ENCODE data around the gene NSMCE1. TPM values are rescaled to one million over a fixed set of nuclear protein-coding genes. Genes with fewer than 3 reads are reported as not detected.

Gene NSMCE1
- total RNA-seq, 1 donor from 2014 or later: 49.2 TPM

DNA sequence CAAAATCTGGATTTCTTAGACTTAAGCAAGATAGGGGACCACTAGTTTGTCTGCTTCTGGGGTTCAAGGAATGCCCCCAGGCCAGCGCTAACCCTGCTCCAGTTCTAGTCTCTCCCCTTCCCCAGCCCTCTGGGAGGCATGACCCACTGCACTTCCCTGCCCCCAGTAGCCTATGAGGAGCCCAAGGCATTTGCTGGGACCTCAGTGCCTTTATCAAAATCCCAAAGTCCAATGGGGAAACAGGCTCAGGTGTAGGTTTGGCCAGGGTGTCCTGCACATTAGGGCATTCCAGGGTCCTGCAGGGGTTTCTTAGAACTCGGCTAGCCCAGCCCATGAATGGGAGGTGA is 46.4 kb upstream of the NSMCE1 start:
- Histone ChIP-seq H3K27me3 (no peaks in the 10 kb centered on the region), H3K27ac (peak overlapping the region; percentile 99), H3K4me1 (peaks cover 58% of the 10 kb centered on the region), H3K4me3 (peak overlapping the region; percentile 98), H3K9me3 (no peaks in the 10 kb centered on the region), H3K36me3 (peaks cover 6% of the 10 kb centered on the region)
- TF ChIP-seq CTCF (IDR thresholded peaks at IDR 0.05): no peak
- no peak for DNase-seq
- intact Hi-C loops (cut with DNase I): no loop called here
- ATAC-seq: no peak

DNA sequence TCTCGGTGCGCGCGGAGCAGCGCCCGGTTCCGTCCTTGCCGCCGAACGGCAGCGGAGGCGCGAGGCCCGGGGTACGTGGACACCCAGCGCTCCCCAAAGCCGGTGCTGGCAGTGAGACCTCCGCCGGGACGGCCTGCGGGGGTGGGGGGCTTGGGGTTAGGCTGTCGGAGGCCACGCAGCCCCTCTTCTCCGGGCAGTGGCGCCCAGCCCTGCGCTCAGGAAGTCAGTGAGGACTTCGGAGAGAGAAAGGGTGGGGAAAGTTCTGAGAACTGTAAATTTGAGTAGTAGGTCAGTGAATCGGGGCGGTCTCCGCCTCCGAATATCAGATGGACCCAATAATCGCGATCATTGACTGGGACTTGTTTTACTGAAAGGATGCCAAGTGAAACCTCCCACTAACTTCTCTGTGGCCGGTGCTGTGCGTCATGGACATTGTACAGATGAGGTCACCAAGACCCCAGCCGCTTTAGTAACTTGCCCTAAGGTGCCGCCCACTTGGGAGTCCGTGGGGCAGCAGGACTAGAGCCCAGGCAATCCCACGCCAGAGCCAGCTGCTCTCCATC is 45.7 kb upstream of the NSMCE1 start:
- peak overlapping the region; percentile 98 for H3K4me3 ChIP-seq
- DNase-seq (peak; percentile 77), ATAC-seq (peak; percentile 18)
- peaks cover 51% of the 10 kb centered on the region for H3K4me1 ChIP-seq
- peaks cover 2% of the 10 kb centered on the region for H3K36me3 ChIP-seq
- peak overlapping the region; percentile 99 for H3K27ac ChIP-seq
- no peak for TF ChIP-seq CTCF (IDR thresholded peaks at IDR 0.05)
- intact Hi-C loops (cut with DNase I): no loop called here
- no peaks in the 10 kb centered on the region for H3K27me3 ChIP-seq
- H3K9me3 ChIP-seq: no peaks in the 10 kb centered on the region

DNA sequence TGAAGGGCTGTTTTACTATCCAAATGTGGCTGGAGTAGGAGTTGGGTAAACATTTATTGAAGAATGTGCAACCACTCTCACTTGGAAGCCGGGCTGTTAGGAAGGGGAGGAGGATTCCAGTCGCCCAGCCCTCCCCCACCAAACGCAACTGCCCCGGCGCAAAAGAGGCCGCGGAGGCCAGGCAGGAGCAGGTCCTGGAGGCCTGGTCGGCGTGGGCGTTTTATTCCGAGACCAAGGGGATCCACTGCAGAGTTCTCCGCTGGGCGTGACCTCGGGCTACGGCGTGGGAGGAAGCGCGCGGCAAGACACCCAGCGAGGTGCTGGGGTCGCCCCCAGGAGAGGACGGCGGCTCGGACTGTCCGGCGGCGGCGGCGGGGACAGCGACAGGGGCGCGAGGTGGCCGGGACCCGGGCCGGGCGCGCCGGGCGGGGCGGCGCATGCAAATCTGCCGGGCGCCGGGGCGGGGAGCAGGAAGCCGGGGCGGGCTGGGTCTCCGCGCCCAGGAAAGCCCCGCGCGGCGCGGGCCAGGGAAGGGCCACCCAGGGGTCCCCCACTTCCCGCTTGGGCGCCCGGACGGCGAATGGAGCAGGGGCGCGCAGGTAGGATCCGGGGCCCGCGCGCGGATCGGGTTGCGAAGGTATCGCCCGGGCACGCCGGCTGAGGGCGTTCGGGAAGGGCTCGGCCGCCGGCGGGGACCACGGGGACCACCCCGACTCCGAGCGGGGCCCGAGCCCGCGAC is 45.0 kb upstream of the NSMCE1 start, which contains the start of gene IL4R:
IL4R (plus strand) TSS at position 553 of the 739 bp plus-strand sequence. CDS start 26,230 bp downstream, outside the sequence.
- DNase-seq: peak; percentile 95
- Histone ChIP-seq H3K36me3 (no peaks in the 10 kb centered on the region), H3K4me1 (peaks cover 44% of the 10 kb centered on the region), H3K27me3 (no peaks in the 10 kb centered on the region), H3K27ac (peak within 1 kb of the TSS; percentile 99), H3K4me3 (peak within 1 kb of the TSS; percentile 98), H3K9me3 (no peaks in the 10 kb centered on the region)
- peak; percentile 85 for ATAC-seq
- no peak for TF ChIP-seq CTCF (IDR thresholded peaks at IDR 0.05)
- intact Hi-C loops (cut with DNase I): no loop called here

GRCh38 chr16:27312580-27313421 is 44.2 kb upstream of the NSMCE1 start:
- Histone ChIP-seq H3K36me3 (no peaks in the 10 kb centered on the region), H3K9me3 (no peaks in the 10 kb centered on the region), H3K4me3 (peak overlapping the region; percentile 98), H3K27me3 (no peaks in the 10 kb centered on the region), H3K4me1 (peaks cover 37% of the 10 kb centered on the region), H3K27ac (peak overlapping the region; percentile 99)
- no peak for TF ChIP-seq CTCF (IDR thresholded peaks at IDR 0.05)
- ATAC-seq: no peak
- DNase-seq: no peak
- intact Hi-C loops (cut with DNase I): no loop called here

DNA sequence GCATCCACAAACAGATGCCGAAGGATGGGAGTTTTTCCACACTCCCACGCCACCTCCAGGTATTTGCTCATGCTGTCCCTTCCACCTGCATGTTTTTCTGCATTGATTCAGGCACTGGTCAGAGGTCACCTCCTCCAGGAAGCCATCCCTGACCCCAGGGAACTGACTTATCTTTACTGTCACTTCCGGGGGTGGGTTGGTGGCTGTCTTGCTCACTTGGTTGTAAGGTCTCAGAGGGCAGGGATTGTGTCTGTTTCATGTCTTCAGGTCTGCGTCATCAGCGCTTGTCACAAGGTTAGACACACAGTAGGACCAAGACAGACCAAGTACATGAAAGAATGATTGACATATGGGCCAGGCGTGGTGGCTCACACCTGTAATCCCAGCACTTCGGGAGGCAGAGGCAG is 43.3 kb upstream of the NSMCE1 start:
- intact Hi-C loops (cut with DNase I): no loop called here
- H3K9me3 ChIP-seq: no peaks in the 10 kb centered on the region
- no peak overlapping the region for H3K4me3 ChIP-seq
- ATAC-seq (no peak), DNase-seq (no peak)
- H3K36me3 ChIP-seq: no peaks in the 10 kb centered on the region
- no peak overlapping the region for H3K27ac ChIP-seq
- TF ChIP-seq CTCF (IDR thresholded peaks at IDR 0.05): no peak
- peaks cover 28% of the 10 kb centered on the region for H3K4me1 ChIP-seq
- no peaks in the 10 kb centered on the region for H3K27me3 ChIP-seq
